ENCODE results near the gene CHMP4B.
A peak's percentile ranks its signal among the peaks of the same experiment; 100 is the strongest.

CHMP4B gene

DNA sequence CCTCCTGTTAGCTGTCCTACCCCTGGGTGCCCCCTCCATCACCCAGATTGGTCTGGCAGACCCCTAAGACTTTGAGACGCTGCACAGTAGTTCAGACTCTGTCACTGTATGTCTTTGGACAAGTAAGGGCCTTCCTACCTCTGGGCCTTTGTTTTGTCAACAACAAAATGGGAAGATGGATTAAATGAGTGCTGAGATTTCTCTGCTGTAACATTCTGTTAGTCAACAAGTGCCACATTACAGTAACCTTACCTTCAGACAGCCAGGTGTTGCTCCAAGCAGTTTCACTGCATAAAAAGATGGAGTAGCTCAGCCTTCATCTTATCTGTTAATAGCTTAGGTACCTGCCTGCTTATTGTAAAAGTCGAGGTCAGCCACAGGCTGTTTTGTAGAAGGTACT is 16.0 kb downstream of the CHMP4B start:
- DNase-seq (ENCODE audit: low spot score in 2 of 2) (no peak), ATAC-seq (replicated peaks; ENCODE audit: extremely low read depth, poor library complexity, severe bottlenecking) (no peak)
- Mint-ChIP-seq H3K4me3 (no peak overlapping the region), H3K27me3 (no peaks in the 10 kb centered on the region), H3K4me1 (peaks cover 74% of the 10 kb centered on the region), H3K36me3 (ENCODE audit: insufficient read depth) (peaks cover 10% of the 10 kb centered on the region), H3K9me3 (no peaks in the 10 kb centered on the region), H3K27ac (ENCODE audit: low read depth) (peak overlapping the region; percentile 7)

DNA sequence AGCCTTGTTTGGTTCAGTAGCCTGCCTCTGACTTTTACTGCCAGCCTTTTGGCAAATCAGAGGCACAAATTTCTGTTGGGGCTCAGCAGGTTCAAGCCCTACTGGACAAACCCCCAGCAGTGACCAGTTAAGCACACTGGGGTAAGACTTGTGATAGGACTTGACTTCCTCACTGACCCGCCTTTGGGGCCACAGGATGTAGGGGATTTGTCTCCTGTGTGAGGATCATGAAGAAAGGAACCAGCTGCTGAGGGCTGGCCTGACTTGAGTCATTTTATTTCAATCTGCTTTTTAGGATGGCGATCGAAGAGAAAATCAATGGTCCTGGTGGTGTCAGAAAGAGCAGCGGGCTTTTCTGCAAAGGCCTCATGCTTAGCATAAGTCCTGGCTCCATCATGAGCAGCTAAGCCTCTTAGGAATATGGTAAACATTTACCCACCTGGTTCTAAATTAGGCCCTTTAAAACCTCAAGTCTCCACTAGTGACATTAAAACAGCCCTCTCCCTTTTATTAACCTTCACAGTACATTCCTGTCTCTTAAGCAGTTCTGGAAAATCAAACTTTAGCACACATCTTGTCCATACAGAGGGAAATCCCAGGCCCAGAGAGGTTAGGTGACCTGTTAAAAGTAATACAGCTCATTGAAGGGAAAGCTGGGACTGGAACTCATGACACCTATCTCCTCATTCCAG is 16.6 kb downstream of the CHMP4B start:
- peaks cover 71% of the 10 kb centered on the region for H3K4me1 Mint-ChIP-seq
- ATAC-seq (replicated peaks; ENCODE audit: extremely low read depth, poor library complexity, severe bottlenecking) (no peak), DNase-seq (ENCODE audit: low spot score in 2 of 2) (no peak)
- peaks cover 12% of the 10 kb centered on the region for H3K36me3 Mint-ChIP-seq (ENCODE audit: insufficient read depth)
- no peaks in the 10 kb centered on the region for H3K9me3 Mint-ChIP-seq
- peak overlapping the region; percentile 50 for H3K27ac Mint-ChIP-seq (ENCODE audit: low read depth)
- no peak overlapping the region for H3K4me3 Mint-ChIP-seq
- H3K27me3 Mint-ChIP-seq: no peaks in the 10 kb centered on the region

- Mint-ChIP-seq H3K9me3 (no peaks in the 10 kb centered on the region), H3K4me3 (no peak overlapping the region), H3K27me3 (no peaks in the 10 kb centered on the region), H3K4me1 (peaks cover 77% of the 10 kb centered on the region), H3K27ac (ENCODE audit: low read depth) (peak overlapping the region; percentile 50), H3K36me3 (ENCODE audit: insufficient read depth) (peaks cover 12% of the 10 kb centered on the region)
- ATAC-seq (replicated peaks; ENCODE audit: extremely low read depth, poor library complexity, severe bottlenecking) (no peak), DNase-seq (ENCODE audit: low spot score in 2 of 2) (no peak)
Observed at GRCh38 chr20:33828326-33828844, 17.2 kb downstream of the CHMP4B start.

DNA sequence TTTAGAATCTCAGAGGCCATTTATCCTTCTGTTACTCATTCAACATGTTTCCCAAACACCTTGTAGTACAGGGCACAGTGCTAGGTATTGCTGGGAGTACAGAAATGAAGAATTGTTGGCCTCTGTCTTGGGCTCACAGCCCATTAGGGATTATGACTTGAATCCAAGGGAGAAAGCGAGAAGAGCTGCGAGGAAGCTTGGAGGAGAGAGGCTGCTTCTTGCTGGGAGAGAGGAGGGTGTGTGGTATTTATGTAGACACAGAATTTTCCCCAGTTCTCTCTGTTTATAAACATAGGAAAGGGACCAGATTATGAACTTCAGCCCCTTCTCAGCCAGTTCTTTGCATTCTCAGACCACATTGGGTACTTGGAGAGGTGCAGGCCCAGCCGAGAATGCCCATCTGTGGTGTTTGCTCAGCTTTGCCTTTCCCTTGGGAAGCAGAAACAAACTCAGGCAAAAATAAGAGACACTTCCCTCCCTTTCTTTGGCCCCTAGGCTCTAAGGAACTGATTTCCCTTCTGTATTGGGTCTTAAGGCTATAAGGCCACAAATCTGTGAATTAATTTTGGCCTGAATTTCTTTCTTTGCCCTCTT is 17.9 kb downstream of the CHMP4B start:
- no peak for ATAC-seq (replicated peaks; ENCODE audit: extremely low read depth, poor library complexity, severe bottlenecking)
- peak overlapping the region; percentile 25 for H3K27ac Mint-ChIP-seq (ENCODE audit: low read depth)
- no peaks in the 10 kb centered on the region for H3K9me3 Mint-ChIP-seq
- no peaks in the 10 kb centered on the region for H3K27me3 Mint-ChIP-seq
- no peak for DNase-seq (ENCODE audit: low spot score in 2 of 2)
- H3K4me3 Mint-ChIP-seq: no peak overlapping the region
- H3K4me1 Mint-ChIP-seq: peaks cover 82% of the 10 kb centered on the region
- H3K36me3 Mint-ChIP-seq (ENCODE audit: insufficient read depth): peaks cover 12% of the 10 kb centered on the region

- Mint-ChIP-seq H3K27me3 (no peaks in the 10 kb centered on the region), H3K4me3 (no peak overlapping the region), H3K4me1 (peaks cover 79% of the 10 kb centered on the region), H3K9me3 (no peaks in the 10 kb centered on the region), H3K36me3 (ENCODE audit: insufficient read depth) (peaks cover 12% of the 10 kb centered on the region), H3K27ac (ENCODE audit: low read depth) (peak overlapping the region; percentile 25)
- DNase-seq (ENCODE audit: low spot score in 2 of 2) (no peak), ATAC-seq (replicated peaks; ENCODE audit: extremely low read depth, poor library complexity, severe bottlenecking) (no peak)
Observed at GRCh38 chr20:33829636-33830035, 18.5 kb downstream of the CHMP4B start.

- DNase-seq (ENCODE audit: low spot score in 2 of 2) (no peak), ATAC-seq (replicated peaks; ENCODE audit: extremely low read depth, poor library complexity, severe bottlenecking) (no peak)
- Mint-ChIP-seq H3K27me3 (no peaks in the 10 kb centered on the region), H3K4me3 (no peak overlapping the region), H3K36me3 (ENCODE audit: insufficient read depth) (peaks cover 14% of the 10 kb centered on the region), H3K4me1 (peaks cover 77% of the 10 kb centered on the region), H3K9me3 (no peaks in the 10 kb centered on the region), H3K27ac (ENCODE audit: low read depth) (peak overlapping the region; percentile 25)
Observed at GRCh38 chr20:33830371-33830770, 19.2 kb downstream of the CHMP4B start.

DNA sequence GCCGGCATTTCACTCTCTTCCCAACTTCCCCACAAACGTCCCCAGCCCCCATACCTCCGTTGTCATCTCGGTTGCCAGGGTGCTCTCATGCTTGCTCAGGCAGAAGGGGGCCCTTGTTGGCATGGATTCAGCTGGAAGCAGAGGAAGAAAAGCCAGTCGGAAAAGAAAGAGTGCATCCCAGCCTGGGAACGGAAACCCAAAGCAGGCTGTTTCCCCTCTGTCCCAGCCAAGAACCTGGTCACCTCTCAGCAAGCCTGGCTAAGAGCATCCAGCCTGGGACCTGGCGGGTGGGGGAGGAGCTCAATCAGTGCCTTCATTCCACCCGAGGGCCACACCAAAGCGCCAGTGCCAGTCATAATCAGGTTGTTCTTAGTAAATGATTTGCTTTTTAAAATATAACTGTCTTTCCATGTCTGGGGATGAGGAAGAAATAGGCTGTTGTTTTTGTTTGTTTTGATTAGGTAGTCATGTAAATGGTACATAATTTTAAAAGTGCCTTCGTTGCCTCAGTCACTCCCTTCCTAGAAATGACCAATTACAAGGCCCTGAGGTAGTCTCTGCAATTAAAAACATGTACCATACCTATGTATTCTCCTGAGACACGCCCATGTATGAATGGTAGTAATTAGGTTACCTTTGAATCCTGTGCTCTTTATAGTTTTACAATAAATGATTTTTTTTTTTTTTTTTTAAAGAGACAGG is 21.1 kb downstream of the CHMP4B start:
- H3K9me3 Mint-ChIP-seq: no peaks in the 10 kb centered on the region
- H3K27me3 Mint-ChIP-seq: no peaks in the 10 kb centered on the region
- H3K36me3 Mint-ChIP-seq (ENCODE audit: insufficient read depth): peaks cover 13% of the 10 kb centered on the region
- H3K27ac Mint-ChIP-seq (ENCODE audit: low read depth): peak overlapping the region; percentile 23
- DNase-seq (ENCODE audit: low spot score in 2 of 2): no peak
- no peak for ATAC-seq (replicated peaks; ENCODE audit: extremely low read depth, poor library complexity, severe bottlenecking)
- H3K4me1 Mint-ChIP-seq: peaks cover 77% of the 10 kb centered on the region
- H3K4me3 Mint-ChIP-seq: no peak overlapping the region

GRCh38 chr20:33833333-33833732 is 22.2 kb downstream of the CHMP4B start:
- H3K27ac Mint-ChIP-seq (ENCODE audit: low read depth): peak overlapping the region; percentile 73
- no peak for DNase-seq (ENCODE audit: low spot score in 2 of 2)
- no peaks in the 10 kb centered on the region for H3K9me3 Mint-ChIP-seq
- peaks cover 11% of the 10 kb centered on the region for H3K36me3 Mint-ChIP-seq (ENCODE audit: insufficient read depth)
- H3K4me3 Mint-ChIP-seq: no peak overlapping the region
- H3K4me1 Mint-ChIP-seq: peaks cover 77% of the 10 kb centered on the region
- no peak for ATAC-seq (replicated peaks; ENCODE audit: extremely low read depth, poor library complexity, severe bottlenecking)
- no peaks in the 10 kb centered on the region for H3K27me3 Mint-ChIP-seq

- ATAC-seq (replicated peaks; ENCODE audit: extremely low read depth, poor library complexity, severe bottlenecking): no peak
- Mint-ChIP-seq H3K4me3 (no peak overlapping the region), H3K27ac (ENCODE audit: low read depth) (no peak overlapping the region), H3K27me3 (no peaks in the 10 kb centered on the region), H3K4me1 (peaks cover 82% of the 10 kb centered on the region), H3K9me3 (no peaks in the 10 kb centered on the region), H3K36me3 (ENCODE audit: insufficient read depth) (peaks cover 12% of the 10 kb centered on the region)
- no peak for DNase-seq (ENCODE audit: low spot score in 2 of 2)
Observed at GRCh38 chr20:33835615-33836172, 24.5 kb downstream of the CHMP4B start.

DNA sequence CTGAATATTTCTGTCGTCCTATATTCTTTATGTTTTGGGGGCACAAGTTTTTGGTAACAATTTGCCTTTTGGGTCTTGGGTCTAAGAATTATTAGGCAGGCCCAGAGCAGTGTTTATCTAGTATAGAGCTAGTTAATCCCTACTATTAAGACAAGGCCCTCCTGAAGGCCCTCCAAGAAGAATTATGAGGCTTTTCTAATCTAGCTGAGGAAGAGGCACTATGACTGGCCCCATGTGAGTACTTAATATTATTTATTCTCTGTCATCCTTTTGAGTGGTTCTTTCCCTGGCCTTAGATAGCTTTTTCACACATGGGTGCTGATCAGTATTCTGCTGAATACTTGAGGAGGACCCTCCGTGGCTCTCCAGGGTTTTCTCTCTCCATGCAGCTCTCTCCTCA is 25.1 kb downstream of the CHMP4B start:
- Mint-ChIP-seq H3K27ac (ENCODE audit: low read depth) (peak overlapping the region; percentile 85), H3K36me3 (ENCODE audit: insufficient read depth) (peaks cover 10% of the 10 kb centered on the region), H3K4me3 (no peak overlapping the region), H3K4me1 (peaks cover 88% of the 10 kb centered on the region), H3K9me3 (no peaks in the 10 kb centered on the region), H3K27me3 (no peaks in the 10 kb centered on the region)
- no peak for DNase-seq (ENCODE audit: low spot score in 2 of 2)
- no peak for ATAC-seq (replicated peaks; ENCODE audit: extremely low read depth, poor library complexity, severe bottlenecking)

- no peak for DNase-seq (ENCODE audit: low spot score in 2 of 2)
- no peaks in the 10 kb centered on the region for H3K27me3 Mint-ChIP-seq
- H3K4me1 Mint-ChIP-seq: peaks cover 88% of the 10 kb centered on the region
- H3K4me3 Mint-ChIP-seq: peak overlapping the region; percentile 10
- no peak for ATAC-seq (replicated peaks; ENCODE audit: extremely low read depth, poor library complexity, severe bottlenecking)
- peaks cover 6% of the 10 kb centered on the region for H3K36me3 Mint-ChIP-seq (ENCODE audit: insufficient read depth)
- no peaks in the 10 kb centered on the region for H3K9me3 Mint-ChIP-seq
- peak overlapping the region; percentile 85 for H3K27ac Mint-ChIP-seq (ENCODE audit: low read depth)
Observed at GRCh38 chr20:33837096-33837830, 26.1 kb downstream of the CHMP4B start.

All from central memory CD8-positive, alpha-beta T cell (primary cell).